HEK293T (cell line): ENCODE measurements around the gene LLCFC1.

Experiments
- ARNT ChIP-seq: fragments of 450-650 bp; IDR thresholded peaks from 2 replicates; pipeline ENCODE4 v1.6.1; 2017; ENCODE audit warnings: mild to moderate bottlenecking
- BHLHE40 ChIP-seq: fragments of 450-650 bp; IDR thresholded peaks from 2 replicates; pipeline ENCODE4 v1.6.1; 2016; ENCODE audit warnings: mild to moderate bottlenecking, moderate library complexity, borderline replicate concordance
- CTBP1 ChIP-seq: fragments of 450-650 bp; IDR thresholded peaks from 2 replicates; pipeline ENCODE4 v1.6.1; 2016; ENCODE audit warnings: borderline replicate concordance
- ELF4 ChIP-seq: fragments of 450-650 bp; IDR thresholded peaks from 2 replicates; pipeline ENCODE4 v1.6.1; 2017; ENCODE audit warnings: antibody characterized with exemption
- FOXA1 ChIP-seq: fragments of 450-650 bp; IDR thresholded peaks from 2 replicates; pipeline ENCODE4 v1.6.1; 2016; ENCODE audit warnings: mild to moderate bottlenecking
- FOXK2 ChIP-seq: fragments of 450-650 bp; IDR thresholded peaks from 2 replicates; pipeline ENCODE4 v1.6.1; 2016; ENCODE audit warnings: mild to moderate bottlenecking
- FOXM1 ChIP-seq: fragments of 450-650 bp; IDR thresholded peaks from 2 replicates; pipeline ENCODE4 v1.6.1; 2017; ENCODE audit warnings: mild to moderate bottlenecking, borderline replicate concordance
- HDGF ChIP-seq: fragments of 450-650 bp; IDR thresholded peaks from 2 replicates; pipeline ENCODE4 v1.6.1; 2017; ENCODE audit warnings: antibody characterized with exemption, borderline replicate concordance
- L3MBTL2 ChIP-seq: fragments of 450-650 bp; conservative IDR thresholded peaks from 2 replicates; pipeline ENCODE4 v1.6.1; 2016; ENCODE audit warnings: mild to moderate bottlenecking
- LEF1 ChIP-seq: fragments of 450-650 bp; IDR thresholded peaks from 2 replicates; pipeline ENCODE4 v1.6.1; 2017; ENCODE audit warnings: mild to moderate bottlenecking, borderline replicate concordance
- NFRKB ChIP-seq: fragments of 450-650 bp; IDR thresholded peaks from 2 replicates; pipeline ENCODE4 v1.6.1; 2016; ENCODE audit warnings: mild to moderate bottlenecking, moderate library complexity
- SP1 ChIP-seq: fragments of 450-650 bp; IDR thresholded peaks from 2 replicates; pipeline ENCODE4 v1.6.1; 2017
- TARDBP ChIP-seq: fragments of 450-650 bp; IDR thresholded peaks from 2 replicates; pipeline ENCODE4 v1.6.1; 2016
- ZNF384 ChIP-seq: fragments of 450-650 bp; IDR thresholded peaks from 2 replicates; pipeline ENCODE4 v1.6.1; 2016

DNA sequence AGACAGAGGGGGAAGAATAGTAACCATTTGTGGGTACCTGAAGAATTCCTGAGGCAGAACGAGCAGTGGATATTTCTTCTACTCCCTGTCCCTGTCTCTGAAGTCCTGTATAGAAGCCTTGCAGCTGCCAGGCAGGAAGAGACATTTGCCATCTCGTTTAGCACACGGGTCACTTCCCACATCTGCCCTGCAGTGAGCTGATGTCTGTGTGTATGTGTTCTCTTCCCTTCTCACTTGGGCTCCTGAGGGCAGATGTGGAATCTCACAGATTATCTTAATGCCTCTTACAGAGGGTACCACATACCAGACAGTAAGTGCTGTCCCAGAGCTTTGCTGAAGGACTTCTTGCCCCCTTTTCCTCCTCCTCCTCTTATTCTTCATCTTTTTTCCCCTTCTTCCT, 39.6 kb upstream of the LLCFC1 start:
- TF ChIP-seq FOXA1 (no peak), BHLHE40 (no peak), SP1 (no peak), ZNF384 (no peak), L3MBTL2 (no peak), TARDBP (no peak), HDGF (no peak), NFRKB (no peak), FOXM1 (no peak), FOXK2 (no peak), LEF1 (no peak), ELF4 (no peak), ARNT (no peak), CTBP1 (no peak)
